Measurements from ENCODE around the gene CMPK2. TPM values are rescaled to one million over a fixed set of nuclear protein-coding genes. Genes with fewer than 3 reads are reported as not detected.

Gene CMPK2
- total and polyA plus RNA-seq, 9 of the 15 experiments (the other 6 are each of a cell fraction or from before 2014, with no cell fraction given), result 2.6 to 10.5 (median 5.0) TPM

DNA sequence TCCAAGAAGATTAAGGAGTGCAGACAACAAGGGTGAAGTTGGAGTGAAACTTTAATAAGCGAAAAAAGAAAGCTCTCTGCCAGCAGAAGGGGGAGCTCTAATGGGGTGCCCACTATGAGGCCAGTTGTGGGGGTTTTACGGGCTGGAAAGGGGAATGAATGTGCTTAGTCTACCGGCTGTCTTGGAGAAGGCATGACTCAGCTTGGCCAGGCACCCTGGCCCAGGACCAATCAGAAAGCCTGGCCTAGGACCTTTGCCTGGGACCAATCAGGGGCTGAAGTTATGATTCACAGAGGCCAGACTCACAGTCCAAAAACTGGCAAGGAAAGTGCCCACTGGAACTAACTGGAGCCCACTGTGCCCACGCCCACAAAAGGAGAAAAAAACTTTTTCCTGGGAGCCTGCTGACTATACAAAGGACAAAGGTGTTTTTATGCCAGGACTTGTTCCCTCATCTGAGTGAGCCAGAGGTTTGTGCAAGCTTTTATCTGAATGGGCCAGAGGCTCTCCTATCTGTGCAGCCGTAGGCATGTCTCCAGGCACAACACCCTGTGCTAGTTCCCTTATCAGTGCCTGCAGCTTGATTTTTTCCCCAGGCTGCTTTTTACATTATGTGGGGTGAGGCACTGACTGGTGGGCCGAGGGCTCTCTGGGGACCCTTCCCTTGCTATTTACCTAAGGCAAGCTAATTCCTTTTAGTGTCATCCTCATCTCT, 18.6 kb downstream of the CMPK2 start (continued):
- TF ChIP-seq KLF16 (IDR thresholded peaks at IDR 0.05) (peak; percentile 99), ZNF121 (CRISPR knock-in tag; conservative IDR thresholded peaks at IDR 0.05) (no peak), CREB1 (IDR thresholded peaks at IDR 0.05) (peak; percentile 78), CREB1 (CRISPR knock-in tag; IDR thresholded peaks at IDR 0.05) (no peak), MAFK (IDR thresholded peaks at IDR 0.05; ENCODE audit: low read length) (0 out of 2 replicates have a peak, but pooled peaks have one; percentile 12), SP1 (CRISPR knock-in tag; IDR thresholded peaks at IDR 0.05) (peak; percentile 35; the same call in 1 of the 2 replicates), HLTF (IDR thresholded peaks at IDR 0.05) (0 out of 2 replicates have a peak, but pooled peaks have one; percentile 55), MAFG (tag; conservative IDR thresholded peaks at IDR 0.05) (peak; percentile 78), RAD51 (IDR thresholded peaks at IDR 0.05; ENCODE audit: borderline replicate concordance, low read depth) (peak; percentile 27; the same call in 1 of the 2 replicates), HEY1 (CRISPR knock-in tag; IDR thresholded peaks at IDR 0.05; ENCODE audit: borderline replicate concordance) (peak; percentile 59; the same call in 1 of the 2 replicates), TAF9B (IDR thresholded peaks at IDR 0.05; ENCODE audit: partially characterized antibody) (no peak), ZNF584 (CRISPR knock-in tag; IDR thresholded peaks at IDR 0.05; ENCODE audit: low read depth) (peak; percentile 90; the same call in 1 of the 2 replicates), U2AF2 (optimal IDR thresholded peaks at IDR 0.05; ENCODE audit: low read depth, low read length) (no peak), NFIC (IDR thresholded peaks at IDR 0.05) (peak; percentile 97), ZNF316 (IDR thresholded peaks at IDR 0.05) (peak; percentile 88), MTA1 (IDR thresholded peaks at IDR 0.05; ENCODE audit: borderline replicate concordance) (peak; percentile 82), ZNF3 (CRISPR knock-in tag; IDR thresholded peaks at IDR 0.05) (no peak), NR1H2 (CRISPR knock-in tag; IDR thresholded peaks at IDR 0.05) (0 out of 2 replicates have a peak, but pooled peaks have one; percentile 36), ESRRB (CRISPR knock-in tag; IDR thresholded peaks at IDR 0.05; ENCODE audit: borderline replicate concordance) (no peak), HDAC1 (IDR thresholded peaks at IDR 0.05) (peak; percentile 60 to 63; a peak in 3 of 4 replicates), FOSL1 (tag; conservative IDR thresholded peaks at IDR 0.05) (peak; percentile 81), PHB2 (IDR thresholded peaks at IDR 0.05; ENCODE audit: low read depth) (peak; percentile 97)
- TF ChIP-seq, protein P1, sequence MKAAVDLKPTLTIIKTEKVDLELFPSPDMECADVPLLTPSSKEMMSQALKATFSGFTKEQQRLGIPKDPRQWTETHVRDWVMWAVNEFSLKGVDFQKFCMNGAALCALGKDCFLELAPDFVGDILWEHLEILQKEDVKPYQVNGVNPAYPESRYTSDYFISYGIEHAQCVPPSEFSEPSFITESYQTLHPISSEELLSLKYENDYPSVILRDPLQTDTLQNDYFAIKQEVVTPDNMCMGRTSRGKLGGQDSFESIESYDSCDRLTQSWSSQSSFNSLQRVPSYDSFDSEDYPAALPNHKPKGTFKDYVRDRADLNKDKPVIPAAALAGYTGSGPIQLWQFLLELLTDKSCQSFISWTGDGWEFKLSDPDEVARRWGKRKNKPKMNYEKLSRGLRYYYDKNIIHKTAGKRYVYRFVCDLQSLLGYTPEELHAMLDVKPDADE (conservative IDR thresholded peaks at IDR 0.05; ENCODE audit: control insufficient read depth, low read depth, low read length), result peak; percentile 76
- TF ChIP-seq, protein P2, sequence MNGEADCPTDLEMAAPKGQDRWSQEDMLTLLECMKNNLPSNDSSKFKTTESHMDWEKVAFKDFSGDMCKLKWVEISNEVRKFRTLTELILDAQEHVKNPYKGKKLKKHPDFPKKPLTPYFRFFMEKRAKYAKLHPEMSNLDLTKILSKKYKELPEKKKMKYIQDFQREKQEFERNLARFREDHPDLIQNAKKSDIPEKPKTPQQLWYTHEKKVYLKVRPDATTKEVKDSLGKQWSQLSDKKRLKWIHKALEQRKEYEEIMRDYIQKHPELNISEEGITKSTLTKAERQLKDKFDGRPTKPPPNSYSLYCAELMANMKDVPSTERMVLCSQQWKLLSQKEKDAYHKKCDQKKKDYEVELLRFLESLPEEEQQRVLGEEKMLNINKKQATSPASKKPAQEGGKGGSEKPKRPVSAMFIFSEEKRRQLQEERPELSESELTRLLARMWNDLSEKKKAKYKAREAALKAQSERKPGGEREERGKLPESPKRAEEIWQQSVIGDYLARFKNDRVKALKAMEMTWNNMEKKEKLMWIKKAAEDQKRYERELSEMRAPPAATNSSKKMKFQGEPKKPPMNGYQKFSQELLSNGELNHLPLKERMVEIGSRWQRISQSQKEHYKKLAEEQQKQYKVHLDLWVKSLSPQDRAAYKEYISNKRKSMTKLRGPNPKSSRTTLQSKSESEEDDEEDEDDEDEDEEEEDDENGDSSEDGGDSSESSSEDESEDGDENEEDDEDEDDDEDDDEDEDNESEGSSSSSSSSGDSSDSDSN (IDR thresholded peaks at IDR 0.05; ENCODE audit: borderline replicate concordance in 1 of 2, low read depth in 2 of 2, low read length in 2 of 2), result peak in 1 of 2 experiments; percentile 49; a peak in 1 of 4 replicates
- TF ChIP-seq, protein P3, sequence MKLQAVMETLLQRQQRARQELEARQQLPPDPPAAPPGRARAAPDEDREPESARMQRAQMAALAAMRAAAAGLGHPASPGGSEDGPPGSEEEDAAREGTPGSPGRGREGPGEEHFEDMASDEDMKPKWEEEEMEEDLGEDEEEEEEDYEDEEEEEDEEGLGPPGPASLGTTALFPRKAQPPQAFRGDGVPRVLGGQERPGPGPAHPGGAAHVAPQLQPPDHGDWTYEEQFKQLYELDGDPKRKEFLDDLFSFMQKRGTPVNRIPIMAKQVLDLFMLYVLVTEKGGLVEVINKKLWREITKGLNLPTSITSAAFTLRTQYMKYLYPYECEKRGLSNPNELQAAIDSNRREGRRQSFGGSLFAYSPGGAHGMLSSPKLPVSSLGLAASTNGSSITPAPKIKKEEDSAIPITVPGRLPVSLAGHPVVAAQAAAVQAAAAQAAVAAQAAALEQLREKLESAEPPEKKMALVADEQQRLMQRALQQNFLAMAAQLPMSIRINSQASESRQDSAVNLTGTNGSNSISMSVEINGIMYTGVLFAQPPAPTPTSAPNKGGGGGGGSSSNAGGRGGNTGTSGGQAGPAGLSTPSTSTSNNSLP (IDR thresholded peaks at IDR 0.05; ENCODE audit: borderline replicate concordance, low read depth, low read length), result 0 out of 2 replicates have a peak, but pooled peaks have one; percentile 40

All from K562 (cell line).